GM12878 (cell line): ENCODE measurements around the gene CDC7. TPM values are rescaled to one million over a fixed set of nuclear protein-coding genes. Genes with fewer than 3 reads are reported as not detected.

Experiments
- ATF2 ChIP-seq: IDR thresholded peaks from 2 replicates; pipeline ENCODE4 v1.6.1; 2012; ENCODE audit warnings: low read length, inconsistent platforms
- BHLHE40 ChIP-seq, 2 experiments: fragments of 450-650 bp in 1 of 2; IDR thresholded peaks; 2 replicates each; pipeline ENCODE4 v1.6.1; 2011 to 2017; ENCODE audit warnings: low read depth in 2 of 2, borderline replicate concordance in 1 of 2, improper control_type of control experiment in 1 of 2, low read length in 1 of 2, mild to moderate bottlenecking in 1 of 2
- CBFB ChIP-seq: IDR thresholded peaks from 2 replicates; pipeline ENCODE4 v1.6.1; 2016; ENCODE audit warnings: antibody characterized with exemption, low read depth
- CEBPB ChIP-seq, 2 experiments: fragments of 150-350 bp in 1 of 2; IDR thresholded peaks; 2 replicates each; pipeline ENCODE4 v1.6.1; 2012 to 2014; ENCODE audit warnings: low read depth in 2 of 2, low read length in 2 of 2, borderline replicate concordance in 1 of 2, inconsistent platforms in 1 of 2
- EGR1 ChIP-seq, 2 experiments: IDR thresholded peaks; 1 replicate in 1 of 2; 2 replicates in 1 of 2; pipeline ENCODE4 v1.6.1; 2011 to 2012; ENCODE audit warnings: low read depth in 2 of 2, low read length in 2 of 2, borderline replicate concordance in 1 of 2, mild to moderate bottlenecking in 1 of 2, moderate library complexity in 1 of 2
- HSF1 ChIP-seq: fragments of 150-350 bp; IDR thresholded peaks from 2 replicates; pipeline ENCODE4 v1.6.1; 2014; ENCODE audit warnings: mild to moderate bottlenecking, low read depth, low read length
- IKZF2 ChIP-seq, 2 experiments: fragments of 450-650 bp; IDR thresholded peaks; 2 replicates each; pipeline ENCODE4 v1.6.1; 2017; ENCODE audit warnings: mild to moderate bottlenecking in 2 of 2, moderate library complexity in 2 of 2
- KLF5 ChIP-seq: fragments of 450-650 bp; IDR thresholded peaks from 2 replicates; pipeline ENCODE4 v1.6.1; 2014; ENCODE audit warnings: mild to moderate bottlenecking; ENCODE audit not compliant: partially characterized antibody
- POLR2AphosphoS5 ChIP-seq: IDR thresholded peaks from 2 replicates; pipeline ENCODE4 v1.6.1; 2011; ENCODE audit warnings: mild to moderate bottlenecking, low read length, inconsistent platforms
- SKIL ChIP-seq: fragments of 450-650 bp; IDR thresholded peaks from 2 replicates; pipeline ENCODE4 v1.6.1; 2017; ENCODE audit warnings: mild to moderate bottlenecking, low read depth, inconsistent platforms; ENCODE audit not compliant: poor library complexity, severe bottlenecking
- STAT3 ChIP-seq: IDR thresholded peaks from 2 replicates; pipeline ENCODE4 v1.6.1; 2011; ENCODE audit warnings: low read depth, low read length, improper control_type of control experiment
- ZNF217 ChIP-seq: fragments of 450-650 bp; IDR thresholded peaks from 2 replicates; pipeline ENCODE4 v1.6.1; 2017; ENCODE audit warnings: antibody characterized with exemption, mild to moderate bottlenecking
- polyA plus RNA-seq, 11 experiments: library from polyadenylated mRNA; depleted of rRNA in 4 of 11; unstranded in 6 of 11; stranded (reverse) in 5 of 11; fragments of >200 nt; fragmentation: Nextera tagmentation in 4 of 11; fragmentation: Illumina TruSeq in 1 of 11; extraction: Ambion mirVana in 4 of 11; extraction: Trizol in 1 of 11; gene quantifications; 1 replicate in 1 of 11; 2 replicates in 10 of 11; pipeline versions ENCODE4 v1.2.1 to v1.2.3, GENCODE V29; 2011 to 2016; ENCODE audit warnings: inconsistent platforms in 2 of 11, missing spikeins in 2 of 11, low read depth in 1 of 11
- total RNA-seq, 4 experiments: library from RNA; depleted of rRNA in 3 of 4; stranded (reverse); fragments of >200 nt in 3 of 4; fragmentation: Illumina TruSeq in 1 of 4; extraction: Trizol in 1 of 4; gene quantifications; 2 replicates each; pipeline versions ENCODE4 v1.2.1 to v1.2.3, GENCODE V29; 2013 to 2021

The CDC7 gene
- total and polyA plus RNA-seq, 10 of the 15 experiments (the other 5 are each of a cell fraction or from before 2014, with no cell fraction given), result 14.9 to 37.8 (median 26.0) TPM

- no peak for TF ChIP-seq SKIL
- TF ChIP-seq STAT3, result no peak
- no peak for TF ChIP-seq CEBPB (IDR thresholded peaks at IDR 0.05; ENCODE audit: borderline replicate concordance in 1 of 2, low read depth in 2 of 2, low read length in 2 of 2)
- TF ChIP-seq ATF2, result no peak
- no peak for TF ChIP-seq ZNF217
- TF ChIP-seq EGR1 (IDR thresholded peaks at IDR 0.05; ENCODE audit: borderline replicate concordance in 1 of 2, low read depth in 2 of 2, low read length in 2 of 2), result no peak
- no peak for TF ChIP-seq POLR2AphosphoS5
- no peak for TF ChIP-seq IKZF2 (IDR thresholded peaks at IDR 0.05)
- no peak for TF ChIP-seq KLF5
- no peak for TF ChIP-seq HSF1
- no peak for TF ChIP-seq CBFB
- no peak for TF ChIP-seq BHLHE40 (IDR thresholded peaks at IDR 0.05; ENCODE audit: borderline replicate concordance in 1 of 2, low read depth in 2 of 2, low read length in 1 of 2)
These were observed 20.4 kb downstream of the CDC7 start (continued) for GRCh38 chr1:91520942-91521507.
